CD1c-positive myeloid dendritic cell (primary cell): ENCODE measurements around the gene UBE2H.
"Not testable (repeated sequence)": the region's sequence is repeated elsewhere in the genome, so short reads cannot be mapped to it uniquely, and the experiment has no call there.

Experiments used
- DNase-seq: peaks from one replicate; pipeline ENCODE4 v3.0.0-alpha.2; 2016; ENCODE audit errors: extremely low spot score

The UBE2H gene

GRCh38 chr7:129952653-129953560 lies at the start of gene UBE2H:
Gene UBE2H (minus strand): TSS chr7:129952960. CDS start chr7:129952555, 405 bp downstream.
- peak; percentile 96 for DNase-seq

- no peak for DNase-seq
Measured at GRCh38 chr7:129998446-129998845, 45.7 kb upstream of the UBE2H start.

- no peak for DNase-seq
Measured at GRCh38 chr7:129997285-129997684, 44.5 kb upstream of the UBE2H start.

DNA sequence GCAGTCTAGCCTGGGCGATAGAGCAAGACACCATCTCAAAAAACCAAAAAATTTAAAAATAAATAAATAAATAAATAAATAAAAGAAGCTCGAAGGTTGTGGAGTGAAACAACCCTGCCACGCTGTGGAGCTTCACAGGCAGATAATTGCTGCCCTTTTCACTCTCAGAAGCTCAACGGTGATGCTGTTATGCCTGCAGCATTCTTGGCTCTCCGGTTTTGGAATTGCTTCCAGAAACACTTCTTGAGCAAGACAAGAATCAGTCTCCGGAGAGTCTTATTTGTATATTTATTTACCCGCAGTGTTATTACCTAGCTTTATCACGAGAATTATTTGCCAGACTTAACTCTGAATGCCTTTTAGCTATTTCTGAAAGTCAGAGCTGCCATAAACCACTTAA lies 40.5 kb upstream of the UBE2H start:
- no peak for DNase-seq

DNA sequence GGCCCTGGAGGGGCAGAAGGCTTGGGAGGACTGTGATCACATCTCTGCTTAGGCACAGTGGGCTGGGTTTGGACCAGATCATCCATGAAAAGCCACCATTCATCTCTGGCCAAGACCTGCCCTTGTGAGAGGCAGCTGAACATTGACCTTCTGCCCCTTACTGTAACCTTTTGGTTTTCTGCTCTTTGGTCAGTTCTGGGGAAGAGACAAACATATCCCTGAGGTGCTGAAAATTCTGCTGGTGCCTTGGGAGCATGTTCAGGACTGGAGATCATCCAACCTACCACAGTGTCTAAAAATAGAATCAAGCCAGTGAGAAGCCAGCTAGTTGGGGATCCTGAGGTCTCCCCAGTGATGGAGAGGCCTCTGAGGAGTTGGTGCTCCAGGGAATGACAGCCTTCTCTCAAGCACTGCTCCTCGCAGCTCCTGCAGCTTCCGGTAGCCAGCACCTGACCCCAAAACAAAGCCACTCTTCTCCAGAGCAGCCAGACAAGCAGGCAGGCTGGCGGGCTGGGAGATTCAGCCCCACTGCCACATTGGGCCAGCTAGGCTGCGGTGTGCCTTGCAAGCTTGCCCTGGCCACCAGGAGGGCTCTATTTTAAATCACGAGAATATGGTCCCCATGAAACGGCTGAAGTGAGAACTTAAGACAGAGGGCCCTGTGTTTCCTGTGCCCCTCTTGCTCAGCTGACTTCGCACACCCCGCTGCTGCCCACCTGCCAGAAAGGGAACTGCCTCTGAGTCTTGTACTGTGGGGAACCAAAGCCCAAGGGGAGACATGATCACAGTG lies 37.8 kb upstream of the UBE2H start:
- DNase-seq, result no peak

GRCh38 chr7:129989466-129989865 lies 36.7 kb upstream of the UBE2H start:
- DNase-seq, result no peak

GRCh38 chr7:129986600-129986999 lies 33.8 kb upstream of the UBE2H start:
- DNase-seq, result no peak

DNA sequence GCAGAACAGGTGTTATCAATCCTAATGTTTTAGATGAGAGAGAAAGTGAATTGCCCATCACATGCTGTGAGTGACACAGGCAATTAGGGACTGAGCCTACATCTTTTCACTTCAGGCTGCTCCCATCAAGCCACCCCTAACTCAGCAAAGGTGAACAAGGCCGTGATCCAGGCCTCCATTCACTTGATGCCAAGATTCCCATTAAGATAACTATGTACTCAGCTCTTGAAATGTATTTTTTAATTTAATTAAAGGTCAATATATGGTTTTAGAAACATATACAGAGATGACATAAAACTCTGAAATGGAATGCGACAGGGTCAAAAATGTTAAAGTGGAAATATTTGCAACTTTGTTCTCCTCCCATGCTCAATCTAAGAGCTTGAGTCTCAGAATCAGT lies 27.9 kb upstream of the UBE2H start:
- no peak for DNase-seq

GRCh38 chr7:129975309-129975708 lies 22.5 kb upstream of the UBE2H start:
- DNase-seq, result no peak

- no peak for DNase-seq
Measured at GRCh38 chr7:129970816-129971215, 18.1 kb upstream of the UBE2H start.

DNA sequence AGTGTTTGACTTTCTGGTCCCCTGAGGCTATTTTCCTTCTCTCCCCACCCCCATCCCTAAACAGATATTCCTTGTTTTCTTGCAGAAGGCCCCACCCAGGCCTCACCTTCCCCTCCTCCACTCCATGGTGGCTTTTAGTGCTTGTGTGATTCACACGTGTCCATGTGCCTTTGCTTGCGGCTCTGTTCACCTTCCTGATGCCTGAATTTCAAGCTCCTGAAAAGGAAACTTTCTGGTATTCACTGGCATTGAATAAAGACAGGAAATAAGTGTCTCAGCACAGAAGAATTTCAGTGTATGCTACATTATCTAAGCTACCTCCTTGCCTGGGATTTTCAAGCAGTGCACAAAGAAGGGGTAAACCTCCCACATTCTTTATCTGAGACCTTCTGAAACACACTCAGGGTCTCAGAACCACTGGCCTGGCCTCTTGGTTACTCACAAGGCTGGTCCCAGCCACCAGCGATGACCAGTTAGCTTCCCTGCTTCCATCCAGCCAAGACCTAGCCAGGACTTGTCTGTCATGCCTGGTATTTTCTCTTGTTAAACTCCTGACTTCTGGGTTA lies 17.2 kb upstream of the UBE2H start:
- DNase-seq, result no peak

- DNase-seq, result no peak
Measured at GRCh38 chr7:129968592-129969383, 16.0 kb upstream of the UBE2H start.

DNA sequence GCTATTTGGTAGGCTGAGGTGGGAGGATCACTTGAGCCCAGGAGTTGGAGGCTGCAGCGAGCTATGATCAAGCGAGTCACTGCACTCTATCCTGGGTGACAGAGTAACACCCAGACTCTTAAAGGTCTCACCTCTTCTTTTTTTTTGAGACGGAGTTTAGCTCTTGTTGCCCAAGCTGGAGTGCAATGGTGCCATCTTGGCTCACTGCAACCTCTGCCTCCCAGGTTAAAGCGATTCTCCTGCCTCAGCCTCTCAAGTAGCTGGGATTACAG lies 7.4 kb upstream of the UBE2H start:
- not testable (repeated sequence) for DNase-seq

- peak; percentile 8 for DNase-seq
Measured at GRCh38 chr7:129959471-129960203, 6.9 kb upstream of the UBE2H start.

GRCh38 chr7:129958643-129959470 lies 6.1 kb upstream of the UBE2H start:
- peak; percentile 45 for DNase-seq

DNA sequence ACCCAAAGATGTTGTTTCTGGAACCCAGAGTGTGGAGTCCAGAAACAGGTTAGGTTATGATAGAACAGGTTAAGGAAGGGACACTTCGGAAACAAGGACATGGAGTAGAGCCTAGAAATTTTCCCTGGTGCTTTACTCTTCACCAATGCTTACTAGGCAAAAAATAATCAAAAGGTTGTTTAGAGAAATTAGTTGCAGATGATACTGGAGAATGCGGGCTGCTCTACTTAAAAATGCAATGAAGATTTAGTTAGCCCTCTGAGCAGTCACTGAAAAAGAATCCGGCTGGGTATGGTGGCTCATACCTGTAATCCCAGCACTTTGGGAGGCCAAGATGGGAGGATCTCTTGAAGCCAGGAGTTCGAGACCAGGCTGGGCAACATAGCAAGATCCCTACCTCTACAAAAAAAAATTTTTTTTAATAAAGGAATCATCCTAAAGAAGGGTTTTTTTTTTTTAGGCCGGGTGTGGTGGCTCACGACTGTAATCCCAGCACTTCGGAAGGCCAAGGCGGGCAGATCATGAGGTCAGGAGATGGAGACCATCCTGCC lies 3.3 kb upstream of the UBE2H start:
- DNase-seq, result no peak

- DNase-seq, result peak; percentile 45
Measured at GRCh38 chr7:129952086-129952652, 591 bp downstream of the UBE2H start.

DNA sequence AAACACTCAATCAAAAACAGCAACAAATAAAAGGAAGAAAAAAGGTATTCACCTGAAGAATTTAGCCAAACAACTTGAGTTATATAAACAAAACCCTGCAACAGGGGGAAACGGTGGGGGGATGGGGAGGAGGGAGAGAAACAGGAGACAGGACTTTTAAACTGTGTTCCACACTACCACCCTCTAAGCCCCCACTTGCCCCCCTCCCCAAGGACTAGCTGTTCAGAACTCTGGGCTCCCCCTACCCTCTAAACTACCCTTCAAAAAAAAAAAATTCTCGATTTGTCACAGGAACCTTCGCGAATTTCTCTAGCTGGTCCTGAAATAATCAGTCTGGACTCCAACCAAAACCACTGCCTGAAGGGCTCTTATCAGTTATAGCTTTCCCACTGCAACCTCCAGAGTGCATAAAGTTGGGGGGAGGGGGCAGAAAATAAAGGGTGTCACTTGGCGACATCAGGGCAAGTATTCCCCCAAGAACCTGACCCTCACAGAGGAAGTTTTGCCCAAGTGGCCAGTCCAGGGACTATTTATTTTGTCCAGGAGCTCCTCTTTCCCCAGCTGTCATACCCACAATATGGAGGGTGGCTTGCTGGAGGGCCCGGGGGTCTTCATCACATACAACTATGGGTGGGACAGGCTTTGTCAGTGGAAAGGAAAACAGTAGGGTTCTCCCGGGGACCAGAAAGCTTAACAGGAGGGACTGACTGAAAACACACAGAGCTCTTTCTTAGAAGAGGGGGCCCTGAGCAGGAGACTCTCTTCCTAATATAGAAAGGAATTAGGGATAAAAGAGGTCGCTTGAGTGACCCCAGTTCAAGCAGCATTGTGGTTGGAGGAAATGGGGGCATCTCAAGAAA lies 1.3 kb downstream of the UBE2H start:
- DNase-seq, result peak; percentile 22

- DNase-seq, result no peak
Measured at GRCh38 chr7:129950933-129951225, 1.9 kb downstream of the UBE2H start.
